ENCODE data around the gene AFM. TPM values are rescaled to one million over a fixed set of nuclear protein-coding genes. Genes with fewer than 3 reads are reported as not detected.

Gene AFM
- total and polyA plus RNA-seq, 2 of the 13 experiments (the other 11 are each of a cell fraction or from before 2014, with no cell fraction given), result 0.13 to 1.8 TPM

DNA sequence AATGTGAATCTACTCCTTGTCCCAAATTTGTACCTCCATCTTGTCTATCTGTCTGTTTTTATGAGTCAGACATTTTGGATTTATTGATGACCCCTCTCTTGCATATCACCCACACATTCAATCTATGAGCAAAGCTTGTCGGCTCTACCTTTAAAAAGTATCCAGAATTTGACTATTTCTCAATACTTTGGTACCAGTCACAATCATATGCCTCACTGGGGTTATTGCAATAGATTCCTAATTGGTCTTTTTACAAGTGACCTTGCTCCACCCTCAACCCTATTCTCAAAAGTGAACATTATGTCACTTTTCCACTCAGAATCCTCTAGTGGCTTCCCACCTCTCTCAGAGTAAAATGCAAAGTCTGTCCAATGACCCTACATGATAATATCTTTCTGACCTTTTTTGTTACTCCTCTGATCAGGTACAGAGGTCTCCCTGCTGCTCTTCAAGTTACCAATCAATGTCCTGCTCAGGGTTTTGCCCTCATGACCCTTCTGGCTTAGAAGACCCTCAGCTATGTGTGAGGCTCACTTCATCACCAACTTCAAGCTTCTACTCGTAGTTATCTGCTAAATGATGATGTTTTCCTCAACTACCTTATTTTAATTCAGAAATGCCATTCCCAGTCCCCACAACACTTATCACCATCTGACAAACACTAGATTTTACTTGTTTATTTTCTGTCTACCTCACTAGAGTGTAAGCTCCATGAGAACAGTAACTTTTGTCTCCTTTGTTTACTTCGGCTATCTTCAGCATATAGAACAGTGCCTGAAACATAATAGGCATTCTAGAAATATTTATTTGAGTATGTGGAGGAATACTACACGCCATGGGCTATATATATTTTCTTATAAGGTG, 23.1 kb upstream of the AFM start (continued):
- TF ChIP-seq, protein P1, sequence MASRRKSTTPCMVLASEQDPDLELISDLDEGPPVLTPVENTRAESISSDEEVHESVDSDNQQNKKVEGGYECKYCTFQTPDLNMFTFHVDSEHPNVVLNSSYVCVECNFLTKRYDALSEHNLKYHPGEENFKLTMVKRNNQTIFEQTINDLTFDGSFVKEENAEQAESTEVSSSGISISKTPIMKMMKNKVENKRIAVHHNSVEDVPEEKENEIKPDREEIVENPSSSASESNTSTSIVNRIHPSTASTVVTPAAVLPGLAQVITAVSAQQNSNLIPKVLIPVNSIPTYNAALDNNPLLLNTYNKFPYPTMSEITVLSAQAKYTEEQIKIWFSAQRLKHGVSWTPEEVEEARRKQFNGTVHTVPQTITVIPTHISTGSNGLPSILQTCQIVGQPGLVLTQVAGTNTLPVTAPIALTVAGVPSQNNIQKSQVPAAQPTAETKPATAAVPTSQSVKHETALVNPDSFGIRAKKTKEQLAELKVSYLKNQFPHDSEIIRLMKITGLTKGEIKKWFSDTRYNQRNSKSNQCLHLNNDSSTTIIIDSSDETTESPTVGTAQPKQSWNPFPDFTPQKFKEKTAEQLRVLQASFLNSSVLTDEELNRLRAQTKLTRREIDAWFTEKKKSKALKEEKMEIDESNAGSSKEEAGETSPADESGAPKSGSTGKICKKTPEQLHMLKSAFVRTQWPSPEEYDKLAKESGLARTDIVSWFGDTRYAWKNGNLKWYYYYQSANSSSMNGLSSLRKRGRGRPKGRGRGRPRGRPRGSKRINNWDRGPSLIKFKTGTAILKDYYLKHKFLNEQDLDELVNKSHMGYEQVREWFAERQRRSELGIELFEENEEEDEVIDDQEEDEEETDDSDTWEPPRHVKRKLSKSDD (CRISPR knock-in tag; IDR thresholded peaks at IDR 0.05; ENCODE audit: low read depth), result peak; percentile 11; the same call in 1 of the 2 replicates
- TF ChIP-seq ZBTB7A (CRISPR knock-in tag; IDR thresholded peaks at IDR 0.05) (no peak), TARDBP (CRISPR knock-in tag; IDR thresholded peaks at IDR 0.05) (peak; percentile 22; the same call in 1 of the 2 replicates), NFIC (IDR thresholded peaks at IDR 0.05; ENCODE audit: low read length) (peak; percentile 39; the same call in 1 of the 2 replicates), ZNF10 (CRISPR knock-in tag; IDR thresholded peaks at IDR 0.05; ENCODE audit: borderline replicate concordance, low read depth) (no peak), PAF1 (CRISPR knock-in tag; IDR thresholded peaks at IDR 0.05) (peak; percentile 88), POLR2A (IDR thresholded peaks at IDR 0.05; ENCODE audit: insufficient read depth in 1 of 2, low read depth in 2 of 2, low read length in 2 of 2) (peak; percentile 10 to 70; a peak in 2 of 4 replicates), FOXA3 (CRISPR knock-in tag; IDR thresholded peaks at IDR 0.05) (peak; percentile 5)
- TF ChIP-seq, protein P2, sequence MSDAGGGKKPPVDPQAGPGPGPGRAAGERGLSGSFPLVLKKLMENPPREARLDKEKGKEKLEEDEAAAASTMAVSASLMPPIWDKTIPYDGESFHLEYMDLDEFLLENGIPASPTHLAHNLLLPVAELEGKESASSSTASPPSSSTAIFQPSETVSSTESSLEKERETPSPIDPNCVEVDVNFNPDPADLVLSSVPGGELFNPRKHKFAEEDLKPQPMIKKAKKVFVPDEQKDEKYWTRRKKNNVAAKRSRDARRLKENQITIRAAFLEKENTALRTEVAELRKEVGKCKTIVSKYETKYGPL (CRISPR knock-in tag; IDR thresholded peaks at IDR 0.05), result no peak
- TF ChIP-seq, protein P3, sequence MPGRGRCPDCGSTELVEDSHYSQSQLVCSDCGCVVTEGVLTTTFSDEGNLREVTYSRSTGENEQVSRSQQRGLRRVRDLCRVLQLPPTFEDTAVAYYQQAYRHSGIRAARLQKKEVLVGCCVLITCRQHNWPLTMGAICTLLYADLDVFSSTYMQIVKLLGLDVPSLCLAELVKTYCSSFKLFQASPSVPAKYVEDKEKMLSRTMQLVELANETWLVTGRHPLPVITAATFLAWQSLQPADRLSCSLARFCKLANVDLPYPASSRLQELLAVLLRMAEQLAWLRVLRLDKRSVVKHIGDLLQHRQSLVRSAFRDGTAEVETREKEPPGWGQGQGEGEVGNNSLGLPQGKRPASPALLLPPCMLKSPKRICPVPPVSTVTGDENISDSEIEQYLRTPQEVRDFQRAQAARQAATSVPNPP (CRISPR knock-in tag; IDR thresholded peaks at IDR 0.05), result peak; percentile 61; the same call in 1 of the 2 replicates
- TF ChIP-seq, protein P4, sequence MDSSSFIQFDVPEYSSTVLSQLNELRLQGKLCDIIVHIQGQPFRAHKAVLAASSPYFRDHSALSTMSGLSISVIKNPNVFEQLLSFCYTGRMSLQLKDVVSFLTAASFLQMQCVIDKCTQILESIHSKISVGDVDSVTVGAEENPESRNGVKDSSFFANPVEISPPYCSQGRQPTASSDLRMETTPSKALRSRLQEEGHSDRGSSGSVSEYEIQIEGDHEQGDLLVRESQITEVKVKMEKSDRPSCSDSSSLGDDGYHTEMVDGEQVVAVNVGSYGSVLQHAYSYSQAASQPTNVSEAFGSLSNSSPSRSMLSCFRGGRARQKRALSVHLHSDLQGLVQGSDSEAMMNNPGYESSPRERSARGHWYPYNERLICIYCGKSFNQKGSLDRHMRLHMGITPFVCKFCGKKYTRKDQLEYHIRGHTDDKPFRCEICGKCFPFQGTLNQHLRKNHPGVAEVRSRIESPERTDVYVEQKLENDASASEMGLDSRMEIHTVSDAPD (CRISPR knock-in tag; IDR thresholded peaks at IDR 0.05), result no peak
- TF ChIP-seq, protein P5, sequence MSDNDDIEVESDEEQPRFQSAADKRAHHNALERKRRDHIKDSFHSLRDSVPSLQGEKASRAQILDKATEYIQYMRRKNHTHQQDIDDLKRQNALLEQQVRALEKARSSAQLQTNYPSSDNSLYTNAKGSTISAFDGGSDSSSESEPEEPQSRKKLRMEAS (IDR thresholded peaks at IDR 0.05), result peak; percentile 17; the same call in 1 of the 2 replicates
- TF ChIP-seq, protein P6, sequence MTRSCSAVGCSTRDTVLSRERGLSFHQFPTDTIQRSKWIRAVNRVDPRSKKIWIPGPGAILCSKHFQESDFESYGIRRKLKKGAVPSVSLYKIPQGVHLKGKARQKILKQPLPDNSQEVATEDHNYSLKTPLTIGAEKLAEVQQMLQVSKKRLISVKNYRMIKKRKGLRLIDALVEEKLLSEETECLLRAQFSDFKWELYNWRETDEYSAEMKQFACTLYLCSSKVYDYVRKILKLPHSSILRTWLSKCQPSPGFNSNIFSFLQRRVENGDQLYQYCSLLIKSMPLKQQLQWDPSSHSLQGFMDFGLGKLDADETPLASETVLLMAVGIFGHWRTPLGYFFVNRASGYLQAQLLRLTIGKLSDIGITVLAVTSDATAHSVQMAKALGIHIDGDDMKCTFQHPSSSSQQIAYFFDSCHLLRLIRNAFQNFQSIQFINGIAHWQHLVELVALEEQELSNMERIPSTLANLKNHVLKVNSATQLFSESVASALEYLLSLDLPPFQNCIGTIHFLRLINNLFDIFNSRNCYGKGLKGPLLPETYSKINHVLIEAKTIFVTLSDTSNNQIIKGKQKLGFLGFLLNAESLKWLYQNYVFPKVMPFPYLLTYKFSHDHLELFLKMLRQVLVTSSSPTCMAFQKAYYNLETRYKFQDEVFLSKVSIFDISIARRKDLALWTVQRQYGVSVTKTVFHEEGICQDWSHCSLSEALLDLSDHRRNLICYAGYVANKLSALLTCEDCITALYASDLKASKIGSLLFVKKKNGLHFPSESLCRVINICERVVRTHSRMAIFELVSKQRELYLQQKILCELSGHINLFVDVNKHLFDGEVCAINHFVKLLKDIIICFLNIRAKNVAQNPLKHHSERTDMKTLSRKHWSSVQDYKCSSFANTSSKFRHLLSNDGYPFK (CRISPR knock-in tag; IDR thresholded peaks at IDR 0.05; ENCODE audit: borderline replicate concordance), result no peak
- TF ChIP-seq, protein P7, sequence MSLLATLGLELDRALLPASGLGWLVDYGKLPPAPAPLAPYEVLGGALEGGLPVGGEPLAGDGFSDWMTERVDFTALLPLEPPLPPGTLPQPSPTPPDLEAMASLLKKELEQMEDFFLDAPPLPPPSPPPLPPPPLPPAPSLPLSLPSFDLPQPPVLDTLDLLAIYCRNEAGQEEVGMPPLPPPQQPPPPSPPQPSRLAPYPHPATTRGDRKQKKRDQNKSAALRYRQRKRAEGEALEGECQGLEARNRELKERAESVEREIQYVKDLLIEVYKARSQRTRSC (CRISPR knock-in tag; IDR thresholded peaks at IDR 0.05; ENCODE audit: low read depth), result no peak
- TF ChIP-seq, protein P8, sequence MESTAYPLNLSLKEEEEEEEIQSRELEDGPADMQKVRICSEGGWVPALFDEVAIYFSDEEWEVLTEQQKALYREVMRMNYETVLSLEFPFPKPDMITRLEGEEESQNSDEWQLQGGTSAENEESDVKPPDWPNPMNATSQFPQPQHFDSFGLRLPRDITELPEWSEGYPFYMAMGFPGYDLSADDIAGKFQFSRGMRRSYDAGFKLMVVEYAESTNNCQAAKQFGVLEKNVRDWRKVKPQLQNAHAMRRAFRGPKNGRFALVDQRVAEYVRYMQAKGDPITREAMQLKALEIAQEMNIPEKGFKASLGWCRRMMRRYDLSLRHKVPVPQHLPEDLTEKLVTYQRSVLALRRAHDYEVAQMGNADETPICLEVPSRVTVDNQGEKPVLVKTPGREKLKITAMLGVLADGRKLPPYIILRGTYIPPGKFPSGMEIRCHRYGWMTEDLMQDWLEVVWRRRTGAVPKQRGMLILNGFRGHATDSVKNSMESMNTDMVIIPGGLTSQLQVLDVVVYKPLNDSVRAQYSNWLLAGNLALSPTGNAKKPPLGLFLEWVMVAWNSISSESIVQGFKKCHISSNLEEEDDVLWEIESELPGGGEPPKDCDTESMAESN (CRISPR knock-in tag; conservative IDR thresholded peaks at IDR 0.05), result peak; percentile 57; the same call in 1 of the 2 replicates
